ENCODE data around the gene AKAP7. TPM values are rescaled to one million over a fixed set of nuclear protein-coding genes. Genes with fewer than 3 reads are reported as not detected.

AKAP7 gene
- polyA plus RNA-seq, 1 donor (not counting 4 experiments of a cell fraction or from before 2014, with no cell fraction given) = 1.7 TPM

DNA sequence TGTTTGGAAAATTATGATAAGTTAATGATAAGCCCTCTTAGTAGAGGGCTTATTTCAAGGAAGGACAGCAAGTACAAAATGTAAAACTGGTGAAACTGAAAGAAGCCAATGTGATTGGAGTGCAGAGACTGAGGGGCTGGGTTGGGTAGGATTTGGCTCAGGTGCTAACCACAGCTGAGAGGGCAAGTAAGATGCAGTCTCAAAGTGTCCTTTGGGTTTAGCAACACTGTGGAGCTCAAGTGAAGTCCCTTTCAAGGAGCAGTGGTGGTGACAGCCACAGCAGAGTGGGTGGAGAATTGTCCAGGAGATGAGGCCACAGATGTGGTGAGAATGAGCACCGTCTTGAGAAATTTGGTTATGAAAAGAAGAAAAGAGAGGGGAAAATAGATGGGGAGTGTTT, 181.4 kb downstream of the AKAP7 start:
- H3K9ac ChIP-seq (ENCODE audit: control insufficient read depth, extremely low read depth, insufficient read depth, low read length) = no peak overlapping the region
- no peak for TF ChIP-seq EZH2 (IDR thresholded peaks at IDR 0.05; ENCODE audit: low read length)
- TF ChIP-seq, protein P1, sequence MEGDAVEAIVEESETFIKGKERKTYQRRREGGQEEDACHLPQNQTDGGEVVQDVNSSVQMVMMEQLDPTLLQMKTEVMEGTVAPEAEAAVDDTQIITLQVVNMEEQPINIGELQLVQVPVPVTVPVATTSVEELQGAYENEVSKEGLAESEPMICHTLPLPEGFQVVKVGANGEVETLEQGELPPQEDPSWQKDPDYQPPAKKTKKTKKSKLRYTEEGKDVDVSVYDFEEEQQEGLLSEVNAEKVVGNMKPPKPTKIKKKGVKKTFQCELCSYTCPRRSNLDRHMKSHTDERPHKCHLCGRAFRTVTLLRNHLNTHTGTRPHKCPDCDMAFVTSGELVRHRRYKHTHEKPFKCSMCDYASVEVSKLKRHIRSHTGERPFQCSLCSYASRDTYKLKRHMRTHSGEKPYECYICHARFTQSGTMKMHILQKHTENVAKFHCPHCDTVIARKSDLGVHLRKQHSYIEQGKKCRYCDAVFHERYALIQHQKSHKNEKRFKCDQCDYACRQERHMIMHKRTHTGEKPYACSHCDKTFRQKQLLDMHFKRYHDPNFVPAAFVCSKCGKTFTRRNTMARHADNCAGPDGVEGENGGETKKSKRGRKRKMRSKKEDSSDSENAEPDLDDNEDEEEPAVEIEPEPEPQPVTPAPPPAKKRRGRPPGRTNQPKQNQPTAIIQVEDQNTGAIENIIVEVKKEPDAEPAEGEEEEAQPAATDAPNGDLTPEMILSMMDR (optimal IDR thresholded peaks at IDR 0.05 in 1 of 3, IDR thresholded peaks at IDR 0.05 in 1 of 3, conservative IDR thresholded peaks at IDR 0.05 in 1 of 3; ENCODE audit: extremely low read depth in 1 of 3, insufficient read depth in 2 of 3, low read length in 3 of 3) = no peak
- no peak overlapping the region for H3K4me3 ChIP-seq (ENCODE audit: control insufficient read depth in 2 of 3, extremely low read depth in 1 of 3, insufficient read depth in 2 of 3, low read depth in 1 of 3, low read length in 3 of 3)
- H3K9me3 ChIP-seq (ENCODE audit: control insufficient read depth, low read depth, low read length) = no peaks in the 10 kb centered on the region
- H3K27me3 ChIP-seq (ENCODE audit: control insufficient read depth, extremely low read depth, insufficient read depth, low read length) = no peaks in the 10 kb centered on the region
- DNase-seq (ENCODE audit: low read depth, low spot score) (no peak), FAIRE-seq (no peak)
- H3K79me2 ChIP-seq (ENCODE audit: control insufficient read depth, insufficient read depth, low read length) = no peaks in the 10 kb centered on the region
- H3K4me2 ChIP-seq (ENCODE audit: control insufficient read depth, extremely low read depth, insufficient read depth, low read depth, low read length) = no peak overlapping the region
- no peak overlapping the region for H3K27ac ChIP-seq (ENCODE audit: control insufficient read depth, insufficient read depth, low read length)
- H3K9me1 ChIP-seq (ENCODE audit: control insufficient read depth, extremely low read depth, insufficient read depth, low read length) = no peaks in the 10 kb centered on the region
- H2AFZ ChIP-seq (ENCODE audit: control insufficient read depth, low read length) = no peak overlapping the region
- H3K4me1 ChIP-seq (ENCODE audit: control insufficient read depth, extremely low read depth, insufficient read depth, low read length) = no peaks in the 10 kb centered on the region
- dilution Hi-C loops (cut with MboI; ENCODE audit: extremely low pct_ligation_motif_present, low sequenced_read_pairs) = no loop called here
- H3K36me3 ChIP-seq (ENCODE audit: control insufficient read depth in 2 of 2, extremely low read depth in 1 of 2, insufficient read depth in 2 of 2, low read length in 2 of 2) = no peaks in the 10 kb centered on the region
- no peaks in the 10 kb centered on the region for H4K20me1 ChIP-seq (ENCODE audit: control insufficient read depth, extremely low read depth, insufficient read depth, low read length)

DNA sequence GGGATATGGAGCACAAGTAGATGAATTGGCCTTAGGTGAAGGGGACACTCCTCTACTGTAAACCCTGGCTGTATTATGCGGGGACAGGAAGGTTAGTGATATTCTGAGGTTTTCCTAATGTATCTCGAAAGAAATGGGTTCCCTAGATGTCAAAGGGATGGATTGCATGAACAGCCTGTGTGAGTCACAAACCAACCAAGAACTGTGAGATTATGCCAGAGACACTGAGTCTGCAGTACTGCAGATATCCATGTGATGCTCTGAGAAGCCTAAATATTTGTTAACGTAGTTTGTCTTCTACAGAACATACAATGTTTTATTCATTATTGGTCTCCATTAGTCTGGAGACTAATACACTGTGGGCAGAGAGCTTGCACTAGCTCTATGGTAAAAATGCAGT, 182.2 kb downstream of the AKAP7 start:
- H3K9ac ChIP-seq (ENCODE audit: control insufficient read depth, extremely low read depth, insufficient read depth, low read length) = no peak overlapping the region
- no peaks in the 10 kb centered on the region for H3K27me3 ChIP-seq (ENCODE audit: control insufficient read depth, extremely low read depth, insufficient read depth, low read length)
- H3K9me1 ChIP-seq (ENCODE audit: control insufficient read depth, extremely low read depth, insufficient read depth, low read length) = no peaks in the 10 kb centered on the region
- H3K79me2 ChIP-seq (ENCODE audit: control insufficient read depth, insufficient read depth, low read length) = no peaks in the 10 kb centered on the region
- H3K27ac ChIP-seq (ENCODE audit: control insufficient read depth, insufficient read depth, low read length) = no peak overlapping the region
- no peaks in the 10 kb centered on the region for H4K20me1 ChIP-seq (ENCODE audit: control insufficient read depth, extremely low read depth, insufficient read depth, low read length)
- TF ChIP-seq, protein P1 (optimal IDR thresholded peaks at IDR 0.05 in 1 of 3, IDR thresholded peaks at IDR 0.05 in 1 of 3, conservative IDR thresholded peaks at IDR 0.05 in 1 of 3; ENCODE audit: extremely low read depth in 1 of 3, insufficient read depth in 2 of 3, low read length in 3 of 3) = no peak
- no peak for TF ChIP-seq EZH2 (IDR thresholded peaks at IDR 0.05; ENCODE audit: low read length)
- no peak for DNase-seq (ENCODE audit: low read depth, low spot score)
- H3K36me3 ChIP-seq (ENCODE audit: control insufficient read depth in 2 of 2, extremely low read depth in 1 of 2, insufficient read depth in 2 of 2, low read length in 2 of 2) = no peaks in the 10 kb centered on the region
- H3K9me3 ChIP-seq (ENCODE audit: control insufficient read depth, low read depth, low read length) = no peaks in the 10 kb centered on the region
- H3K4me2 ChIP-seq (ENCODE audit: control insufficient read depth, extremely low read depth, insufficient read depth, low read depth, low read length) = no peak overlapping the region
- no peaks in the 10 kb centered on the region for H3K4me1 ChIP-seq (ENCODE audit: control insufficient read depth, extremely low read depth, insufficient read depth, low read length)
- H3K4me3 ChIP-seq (ENCODE audit: control insufficient read depth in 2 of 3, extremely low read depth in 1 of 3, insufficient read depth in 2 of 3, low read depth in 1 of 3, low read length in 3 of 3) = no peak overlapping the region
- no peak for FAIRE-seq
- dilution Hi-C loops (cut with MboI; ENCODE audit: extremely low pct_ligation_motif_present, low sequenced_read_pairs) = no loop called here
- H2AFZ ChIP-seq (ENCODE audit: control insufficient read depth, low read length) = no peak overlapping the region
